ENCODE measurements around the gene KCNIP1. TPM values are rescaled to one million over a fixed set of nuclear protein-coding genes. Genes with fewer than 3 reads are reported as not detected.

KCNIP1 gene
- total and polyA plus RNA-seq, 2 of the 8 experiments (the other 6 are each of a cell fraction or from before 2014, with no cell fraction given): 0.52 to 0.83 TPM

GRCh38 chr5:170501361-170501760 is 2.5 kb upstream of the KCNIP1 start:
- no peak for TF ChIP-seq SP2 (IDR thresholded peaks at IDR 0.05; ENCODE audit: low read length)
- TF ChIP-seq BRCA1 (IDR thresholded peaks at IDR 0.05; ENCODE audit: low read depth, low read length): no peak
- no peak for TF ChIP-seq BACH1 (IDR thresholded peaks at IDR 0.05; ENCODE audit: low read length)
- no peak for TF ChIP-seq GTF2F1 (IDR thresholded peaks at IDR 0.05; ENCODE audit: borderline replicate concordance, low read depth, low read length)
- no peak for TF ChIP-seq EZH2 (IDR thresholded peaks at IDR 0.05; ENCODE audit: low read depth, low read length, severe bottlenecking)
- TF ChIP-seq KDM5A (IDR thresholded peaks at IDR 0.05; ENCODE audit: low read length): no peak
- no peak for TF ChIP-seq SRF (IDR thresholded peaks at IDR 0.05; ENCODE audit: low read depth, low read length)
- no peak for TF ChIP-seq NRF1 (IDR thresholded peaks at IDR 0.05; ENCODE audit: low read depth, low read length)
- no peak for TF ChIP-seq BCL11A (IDR thresholded peaks at IDR 0.05; ENCODE audit: low read depth in 2 of 2, low read length in 2 of 2)
- TF ChIP-seq EGR1 (IDR thresholded peaks at IDR 0.05; ENCODE audit: borderline replicate concordance, low read depth, low read length): no peak
- TF ChIP-seq FOSL1 (IDR thresholded peaks at IDR 0.05; ENCODE audit: insufficient read depth, low read depth, low read length): no peak
- no peak for TF ChIP-seq HDAC2 (IDR thresholded peaks at IDR 0.05; ENCODE audit: borderline replicate concordance in 1 of 2, low read depth in 2 of 2, low read length in 2 of 2)
- no peak for TF ChIP-seq RBBP5 (IDR thresholded peaks at IDR 0.05; ENCODE audit: borderline replicate concordance, low read depth, low read length)
- no peak for TF ChIP-seq PHF8 (conservative IDR thresholded peaks at IDR 0.05; ENCODE audit: low read depth, low read length)
- no peak for TF ChIP-seq SP4 (IDR thresholded peaks at IDR 0.05; ENCODE audit: low read length)
- Histone ChIP-seq H3K4me2 (ENCODE audit: insufficient read depth in 1 of 2, low read depth in 2 of 2, low read length in 2 of 2) (no peak overlapping the region), H3K27me3 (replicated peaks in 1 of 4; ENCODE audit: control insufficient read depth in 3 of 4, extremely low read depth in 1 of 4, insufficient read depth in 3 of 4, low read length in 3 of 4) (peaks cover 6 to 28% (median 21%) of the 10 kb centered on the region in 4 experiments), H3K23me2 (ENCODE audit: low read depth, low read length) (peaks cover 4% of the 10 kb centered on the region; the same call in 1 of the 2 replicates), H2BK15ac (ENCODE audit: low read length) (no peak overlapping the region), H3K36me3 (ENCODE audit: control insufficient read depth in 2 of 4, insufficient read depth in 4 of 4, low read length in 3 of 4) (no peaks in the 10 kb centered on the region), H3K27ac (ENCODE audit: low read depth, low read length) (no peak overlapping the region), H3K79me2 (ENCODE audit: control insufficient read depth in 1 of 2, insufficient read depth in 2 of 2, low read length in 2 of 2) (no peaks in the 10 kb centered on the region), H3K14ac (ENCODE audit: insufficient read length) (no peak overlapping the region), H3K9ac (replicated peaks in 1 of 4; ENCODE audit: extremely low read depth in 1 of 4, low read depth in 3 of 4, low read length in 3 of 4) (no peak overlapping the region), H3K56ac (replicated peaks; ENCODE audit: insufficient read length, low read depth, low read length) (no peak overlapping the region), H2BK120ac (replicated peaks; ENCODE audit: low read depth, low read length) (no peak overlapping the region), H3K4me3 (ENCODE audit: extremely low read depth in 1 of 4, insufficient read depth in 2 of 4, low read depth in 3 of 4, low read length in 4 of 4) (no peak overlapping the region), H2BK20ac (ENCODE audit: low read length) (no peak overlapping the region), H3K9me3 (ENCODE audit: insufficient read depth in 2 of 2, low read depth in 1 of 2, low read length in 1 of 2) (no peaks in the 10 kb centered on the region), H4K20me1 (replicated peaks in 1 of 2; ENCODE audit: control insufficient read depth in 1 of 2, insufficient read depth in 2 of 2, low read length in 2 of 2) (no peaks in the 10 kb centered on the region), H3K4me1 (replicated peaks in 1 of 4; ENCODE audit: control insufficient read depth in 3 of 4, insufficient read depth in 4 of 4, low read length in 3 of 4) (peaks cover 3 to 14% (median 8%) of the 10 kb centered on the region in 4 experiments), H2BK5ac (ENCODE audit: low read depth, low read length) (no peak overlapping the region), H3K23ac (ENCODE audit: insufficient read length) (no peak overlapping the region), H4K91ac (replicated peaks; ENCODE audit: insufficient read length, low read length) (no peak overlapping the region), H3K4ac (replicated peaks; ENCODE audit: insufficient read length, low read depth, low read length) (no peak overlapping the region), H4K5ac (ENCODE audit: insufficient read length, low read depth, low read length) (no peak overlapping the region), H2AFZ (ENCODE audit: low read length) (no peak overlapping the region), H3K18ac (ENCODE audit: extremely low read depth, low read length) (no peak overlapping the region), H4K8ac (ENCODE audit: extremely low read depth, insufficient read depth, low read length) (no peak overlapping the region), H2AK5ac (ENCODE audit: low read depth, low read length) (no peak overlapping the region), H2BK12ac (ENCODE audit: low read depth, low read length) (no peak overlapping the region), H3K79me1 (ENCODE audit: low read depth, low read length) (no peaks in the 10 kb centered on the region)
- no peak for DNase-seq (ENCODE audit: low read depth in 1 of 2, low spot score in 2 of 2)
- ChIA-PET CTCF (ENCODE audit: partially characterized antibody) (interaction anchor here (1.7 kb wide), 1 partner anchor 102 kb away, joined by 5 read pairs; no protein-coding TSS in a partner anchor), POLR2A (ENCODE audit: partially characterized antibody) (no interaction called here)
- FAIRE-seq: no peak
- 82% methylated on average over 1 of the region's 1 CpG; no CpG with 5 or more reads in 1 of the 2 experiments for WGBS, 2 experiments (ENCODE audit: extremely low coverage in 1 of 2, insufficient coverage in 1 of 2, insufficient read length in 1 of 2, insufficient replicate concordance in 2 of 2, low coverage in 1 of 2, low lambda C conversion rate in 2 of 2, missing lambda C conversion rate in 1 of 2)

Measured in H1 (cell line).